PC-3 (cell line): ENCODE data around the gene HIP1R. TPM values are rescaled to one million over a fixed set of nuclear protein-coding genes. Genes with fewer than 3 reads are reported as not detected.

Experiments
- ATAC-seq: fragments of 200-7000 bp; cut with Tn5 transposase; 2 replicates; pipeline ENCODE4 v1.9.1; 2020; ENCODE audit warnings: mild to moderate bottlenecking, moderate library complexity
- BruUV-seq: library from RNA; stranded (reverse); fragments of 400-500 nt; replicated peaks from 2 replicates; lab custom pipeline; 2021; lab: Mats Ljungman, UMichigan
- CTCF ChIA-PET: fragments of 300-600 bp; sonication (Branson Sonifier 250); formaldehyde crosslinking; loops from one replicate; lab custom pipeline; 2022; ENCODE audit warnings: antibody characterized with exemption; lab: Charles Lee
- POLR2A ChIA-PET: fragments of 300-600 bp; sonication (Branson Sonifier 250); formaldehyde crosslinking; loops from one replicate; lab custom pipeline; 2022; ENCODE audit warnings: antibody characterized with exemption; ENCODE audit not compliant: unreplicated experiment; lab: Charles Lee
- DNase-seq: peaks from one replicate; pipeline ENCODE4 v3.0.0-alpha.2; 2015
- H2AFZ ChIP-seq: fragments of 300-600 bp; sonication (generic); 2 replicates; pipeline ENCODE4 v1.6.0; 2016; ENCODE audit warnings: antibody characterized with exemption, low read length
- H3F3A ChIP-seq: fragments of 300-600 bp; sonication (generic); one replicate; pipeline ENCODE4 v1.6.0; 2017; ENCODE audit warnings: antibody characterized with exemption, low read length, control low read depth, mild to moderate bottlenecking; ENCODE audit not compliant: unreplicated experiment
- H3K27ac ChIP-seq: fragments of 300-600 bp; sonication (generic); 2 replicates; pipeline ENCODE4 v1.5.1; 2016; ENCODE audit warnings: mild to moderate bottlenecking, low read length
- H3K27me3 ChIP-seq: fragments of 300-600 bp; sonication (generic); 2 replicates; pipeline ENCODE4 v1.6.1; 2016; ENCODE audit warnings: low read length, mixed read lengths
- H3K36me3 ChIP-seq: fragments of 300-600 bp; sonication (generic); 2 replicates; pipeline ENCODE4 v1.6.1; 2016; ENCODE audit warnings: low read depth, mixed run types, low read length, mixed read lengths
- H3K4me1 ChIP-seq: fragments of 300-600 bp; sonication (generic); 2 replicates; pipeline ENCODE4 v1.5.1; 2016; ENCODE audit warnings: low read length; ENCODE audit not compliant: insufficient read depth
- H3K4me2 ChIP-seq: fragments of 300-600 bp; sonication (generic); 2 replicates; pipeline ENCODE4 v1.6.0; 2016; ENCODE audit warnings: low read length
- H3K4me3 ChIP-seq: fragments of 300-600 bp; sonication (generic); 2 replicates; pipeline ENCODE4 v1.5.1; 2016; ENCODE audit warnings: mild to moderate bottlenecking, low read length, mixed read lengths
- H3K79me2 ChIP-seq: fragments of 300-600 bp; sonication (generic); 2 replicates; pipeline ENCODE4 v1.6.1; 2017; ENCODE audit warnings: low read length, mixed read lengths
- H3K9ac ChIP-seq: fragments of 300-600 bp; sonication (generic); 2 replicates; pipeline ENCODE4 v1.6.0; 2016; ENCODE audit warnings: mild to moderate bottlenecking, low read length
- H3K9me2 ChIP-seq: fragments of 300-600 bp; sonication (generic); replicated peaks from 2 replicates; pipeline ENCODE4 v1.6.1; 2016; ENCODE audit warnings: mixed run types, low read length, mixed read lengths
- H3K9me3 ChIP-seq: fragments of 300-600 bp; sonication (generic); 2 replicates; pipeline ENCODE4 v1.6.1; 2016; ENCODE audit warnings: low read length, mixed read lengths
- H4K20me1 ChIP-seq: fragments of 300-600 bp; sonication (generic); 2 replicates; pipeline ENCODE4 v1.6.1; 2016; ENCODE audit warnings: low read length, mixed read lengths
- CTCF ChIP-seq: fragments of 300-600 bp; sonication (generic); conservative IDR thresholded peaks from 2 replicates; pipeline ENCODE4 v1.5.1; 2017; ENCODE audit warnings: antibody characterized with exemption, low read depth, mild to moderate bottlenecking, low read length
- EZH2 ChIP-seq: fragments of 300-600 bp; sonication (generic); IDR thresholded peaks from one replicate; pipeline ENCODE4 v1.6.1; 2017; ENCODE audit warnings: antibody characterized with exemption, mild to moderate bottlenecking, low read length; ENCODE audit not compliant: unreplicated experiment
- EZH2phosphoT487 ChIP-seq: fragments of 300-600 bp; sonication (generic); IDR thresholded peaks from 2 replicates; pipeline ENCODE4 v1.6.1; 2018; ENCODE audit warnings: mild to moderate bottlenecking, antibody characterized with exemption, low read length, borderline replicate concordance
- intact Hi-C: fragments of 100-400 bp; cut with micrococcal nuclease; formaldehyde crosslinking; loops from 2 replicates; pipeline ENCODE4 v1.9.0; 2023
- total RNA-seq: library from RNA; depleted of rRNA; stranded (reverse); fragments of >200 nt; gene quantifications from 2 replicates; pipeline ENCODE4 v1.2.3, GENCODE V29; 2014

Gene HIP1R
- total RNA-seq, 1 experiment from 2014 or later, result 46.1 TPM

GRCh38 chr12:122893208-122894153 lies 58.2 kb downstream of the HIP1R start:
- H3K27me3 ChIP-seq, result no peaks in the 10 kb centered on the region
- no peaks in the 10 kb centered on the region for H3K36me3 ChIP-seq
- CTCF ChIA-PET, result interaction anchor here (0.6 to 1.3 kb wide), 3 partner anchors 24 to 222 kb away, joined by 3 to 4 read pairs (median 3); no protein-coding TSS in a partner anchor
- intact Hi-C loops, result loop anchor here (2.0 to 5.0 kb wide), 3 partner anchors 25 to 769 kb away; no protein-coding TSS in a partner anchor
- H3K4me2 ChIP-seq, result peak overlapping the region; percentile 84
- H4K20me1 ChIP-seq, result peaks cover 13% of the 10 kb centered on the region; the same call in 1 of the 2 replicates
- no peaks in the 10 kb centered on the region for H3K9me2 ChIP-seq
- TSS peak; percentile 40 for BruUV-seq
- peak overlapping the region; percentile 89 for H3K4me3 ChIP-seq
- H3K9me3 ChIP-seq, result no peaks in the 10 kb centered on the region
- peaks cover 80% of the 10 kb centered on the region for H3K4me1 ChIP-seq
- DNase-seq (peak; percentile 46), ATAC-seq (no peak)
- H3K27ac ChIP-seq, result peak overlapping the region; percentile 90
- peaks cover 33% of the 10 kb centered on the region for H3F3A ChIP-seq
- no peak overlapping the region for H2AFZ ChIP-seq
- POLR2A ChIA-PET, result interaction anchor here (0.6 to 1.0 kb wide), 3 partner anchors 23 to 317 kb away, joined by 4 to 7 read pairs (median 7); no protein-coding TSS in a partner anchor
- TF ChIP-seq EZH2phosphoT487 (no peak), EZH2 (no peak), CTCF (no peak)
- H3K79me2 ChIP-seq, result peaks cover 86% of the 10 kb centered on the region
- H3K9ac ChIP-seq, result peak overlapping the region; percentile 99

- H4K20me1 ChIP-seq, result peaks cover 13% of the 10 kb centered on the region; the same call in 1 of the 2 replicates
- peaks cover 78% of the 10 kb centered on the region for H3K4me1 ChIP-seq
- peaks cover 76% of the 10 kb centered on the region for H3K79me2 ChIP-seq
- no peak; the same call in 1 of the 2 replicates for TF ChIP-seq CTCF
- no peak for TF ChIP-seq EZH2phosphoT487
- no peak for TF ChIP-seq EZH2
- H2AFZ ChIP-seq, result no peak overlapping the region
- TSS peak; percentile 11 for BruUV-seq
- H3K27ac ChIP-seq, result peak overlapping the region; percentile 90
- H3K27me3 ChIP-seq, result no peaks in the 10 kb centered on the region
- no peaks in the 10 kb centered on the region for H3K9me3 ChIP-seq
- H3F3A ChIP-seq, result peaks cover 33% of the 10 kb centered on the region
- intact Hi-C loops, result loop anchor here (2.0 to 5.0 kb wide), 4 partner anchors 24 to 768 kb away; no protein-coding TSS in a partner anchor
- peak overlapping the region; percentile 89 for H3K4me3 ChIP-seq
- no peaks in the 10 kb centered on the region for H3K36me3 ChIP-seq
- ATAC-seq (no peak), DNase-seq (peak; percentile 49)
- ChIA-PET POLR2A (interaction anchor here (0.6 kb wide), 1 partner anchor 316 kb away, joined by 4 read pairs; no protein-coding TSS in a partner anchor), CTCF (interaction anchor here (1.3 kb wide), 1 partner anchor 34 kb away, joined by 4 read pairs; no protein-coding TSS in a partner anchor)
- peak overlapping the region; percentile 84 for H3K4me2 ChIP-seq
- H3K9me2 ChIP-seq, result no peaks in the 10 kb centered on the region
- peak overlapping the region; percentile 99 for H3K9ac ChIP-seq
Observed at GRCh38 chr12:122894193-122895121, 59.2 kb downstream of the HIP1R start.
